Astrocyte of the cerebellum (primary cell): ENCODE results near the gene UTP3.
"Not testable (repeated sequence)": the region's sequence is repeated elsewhere in the genome, so short reads cannot be mapped to it uniquely, and the experiment has no call there.

ENCODE experiments used
- DNase-seq: peaks from one replicate; pipeline ENCODE4 v3.0.0-alpha.2; 2011; ENCODE audit warnings: low read depth
- H3K4me3 ChIP-seq: 2 replicates; pipeline ENCODE4 v1.5.1; 2011; ENCODE audit warnings: mild to moderate bottlenecking, low read depth, low read length, moderate library complexity
- CTCF ChIP-seq: IDR thresholded peaks from 2 replicates; pipeline ENCODE4 v1.5.1; 2012; ENCODE audit warnings: low read length, low read depth, moderate library complexity, mild to moderate bottlenecking; ENCODE audit errors: missing control alignments
- in situ Hi-C: cut with HindIII; loops from 2 replicates; pipeline ENCODE4 v1.10.0; 2017; ENCODE audit warnings: low sequenced_read_pairs

Gene UTP3

GRCh38 chr4:70658418-70658817 lies 29.9 kb upstream of the UTP3 start:
- no peak overlapping the region for H3K4me3 ChIP-seq
- in situ Hi-C loops, result no loop called here
- no peak for DNase-seq
- no peak for TF ChIP-seq CTCF

DNA sequence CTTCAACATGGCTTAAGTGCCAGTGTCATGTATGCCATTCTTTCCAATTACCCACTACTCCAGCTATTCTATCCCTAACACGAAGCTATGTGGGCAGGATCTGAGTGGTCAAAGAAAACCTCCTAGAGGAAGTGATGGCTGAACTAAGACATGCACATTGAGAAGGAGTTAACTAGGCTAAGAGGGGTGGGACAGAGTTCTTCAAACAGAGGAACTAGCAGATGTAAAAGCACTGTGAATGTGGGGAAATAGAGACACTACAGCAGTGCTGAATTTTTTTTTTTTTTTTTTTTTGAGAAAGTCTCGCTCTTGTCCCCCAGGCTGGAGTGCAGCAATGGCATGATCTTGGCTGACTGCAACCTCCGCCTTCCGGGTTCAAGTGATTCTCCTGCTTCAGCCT lies 28.2 kb upstream of the UTP3 start:
- H3K4me3 ChIP-seq, result no peak overlapping the region
- no peak for TF ChIP-seq CTCF
- no peak for DNase-seq
- in situ Hi-C loops, result no loop called here

DNA sequence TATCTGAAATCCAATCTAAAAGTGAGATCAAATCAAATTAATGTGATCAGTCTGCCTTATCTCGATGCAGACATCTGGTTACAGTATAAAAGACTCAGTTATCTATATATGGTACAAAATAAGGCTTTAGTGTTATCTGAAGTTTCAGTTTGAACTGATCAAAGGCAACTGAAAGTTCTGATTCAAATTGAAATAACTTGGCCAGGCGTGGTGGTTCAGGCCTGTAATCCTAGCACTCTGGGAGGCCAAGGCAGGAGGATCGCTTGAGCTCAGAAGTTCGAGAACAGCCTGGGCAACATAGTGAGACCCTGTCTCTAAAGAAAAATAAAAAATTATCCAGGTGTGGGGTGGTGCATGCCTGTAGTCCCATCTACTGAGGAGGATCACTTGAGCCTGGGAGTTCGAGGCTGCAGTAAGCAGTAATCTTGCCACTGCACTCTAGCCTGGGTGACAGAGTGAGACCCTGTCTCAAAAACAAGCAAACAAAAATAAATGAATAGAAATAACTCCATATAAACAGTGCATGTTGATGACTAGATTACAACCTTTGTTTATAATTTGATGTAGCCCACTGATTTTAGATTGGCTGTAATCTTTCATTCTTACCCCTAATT lies 26.9 kb upstream of the UTP3 start:
- in situ Hi-C loops, DNase-seq, H3K4me3 ChIP-seq: not testable (repeated sequence)

GRCh38 chr4:70666369-70666768 lies 22.0 kb upstream of the UTP3 start, which contains the start of gene JCHAIN:
JCHAIN (minus strand) TSS chr4:70666508; CDS start chr4:70666490, 18 bp downstream.
- TF ChIP-seq CTCF, result no peak
- in situ Hi-C loops, result no loop called here
- no peak for DNase-seq
- H3K4me3 ChIP-seq, result no peak within 1 kb of the TSS

- no peak for DNase-seq
- no peak for TF ChIP-seq CTCF
- H3K4me3 ChIP-seq, result no peak overlapping the region
- in situ Hi-C loops, result no loop called here
These were observed 20.4 kb upstream of the UTP3 start for GRCh38 chr4:70667740-70668535.

- in situ Hi-C loops, result no loop called here
- H3K4me3 ChIP-seq, result no peak overlapping the region
- TF ChIP-seq CTCF, result no peak
- DNase-seq, result no peak
These were observed 17.9 kb upstream of the UTP3 start for GRCh38 chr4:70670332-70671014.

DNA sequence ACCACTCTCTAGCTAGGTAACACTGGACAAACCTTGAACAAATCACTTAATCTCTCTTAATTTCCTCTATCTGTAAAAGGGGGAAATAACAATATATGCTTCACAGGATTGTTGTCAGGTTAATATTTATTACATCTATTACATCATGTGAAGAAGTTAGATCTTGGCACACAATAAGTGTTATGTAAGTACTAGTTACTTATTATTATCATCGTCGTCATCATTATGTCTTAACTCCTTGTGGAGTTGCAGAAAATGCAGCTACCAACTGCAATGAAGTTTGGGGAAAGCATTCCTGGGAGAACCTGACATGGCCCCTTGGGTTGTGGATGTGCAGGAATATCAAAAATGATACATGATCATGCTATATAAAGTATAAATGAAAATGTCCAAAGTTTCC lies 17.2 kb upstream of the UTP3 start:
- no peak overlapping the region for H3K4me3 ChIP-seq
- no peak for TF ChIP-seq CTCF
- in situ Hi-C loops, result no loop called here
- DNase-seq, result no peak
